GM19025 (cell line): ENCODE measurements around the gene SERAC1.
"Not testable (repeated sequence)": the region's sequence is repeated elsewhere in the genome, so short reads cannot be mapped to it uniquely, and the experiment has no call there.

ENCODE experiments used
- ATAC-seq: cut with Tn5 transposase; IDR thresholded peaks from one replicate; pipeline ENCODE4 v1.9.1; 2021; ENCODE audit warnings: mild to moderate bottlenecking, low read depth, moderate library complexity; ENCODE audit not compliant: unreplicated experiment

SERAC1 gene

DNA sequence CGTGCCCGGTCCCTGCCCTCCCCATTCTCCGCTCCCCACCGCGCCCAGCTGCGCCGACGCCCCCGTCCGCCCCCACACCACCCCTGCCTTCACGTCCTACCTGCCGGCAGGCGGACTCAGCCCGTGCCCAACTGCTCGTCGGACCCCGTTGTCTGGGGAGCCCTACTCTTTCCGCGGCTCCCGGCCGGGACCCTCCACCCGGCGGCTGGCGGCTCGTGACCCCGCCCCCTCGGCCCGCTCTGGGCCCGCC, at the start of gene SERAC1:
Gene SERAC1, minus strand, starts transcription at position 223 of the 250 bp plus-strand sequence. CDS start 9,899 bp downstream, outside the sequence.
- ATAC-seq: peak; percentile 43

DNA sequence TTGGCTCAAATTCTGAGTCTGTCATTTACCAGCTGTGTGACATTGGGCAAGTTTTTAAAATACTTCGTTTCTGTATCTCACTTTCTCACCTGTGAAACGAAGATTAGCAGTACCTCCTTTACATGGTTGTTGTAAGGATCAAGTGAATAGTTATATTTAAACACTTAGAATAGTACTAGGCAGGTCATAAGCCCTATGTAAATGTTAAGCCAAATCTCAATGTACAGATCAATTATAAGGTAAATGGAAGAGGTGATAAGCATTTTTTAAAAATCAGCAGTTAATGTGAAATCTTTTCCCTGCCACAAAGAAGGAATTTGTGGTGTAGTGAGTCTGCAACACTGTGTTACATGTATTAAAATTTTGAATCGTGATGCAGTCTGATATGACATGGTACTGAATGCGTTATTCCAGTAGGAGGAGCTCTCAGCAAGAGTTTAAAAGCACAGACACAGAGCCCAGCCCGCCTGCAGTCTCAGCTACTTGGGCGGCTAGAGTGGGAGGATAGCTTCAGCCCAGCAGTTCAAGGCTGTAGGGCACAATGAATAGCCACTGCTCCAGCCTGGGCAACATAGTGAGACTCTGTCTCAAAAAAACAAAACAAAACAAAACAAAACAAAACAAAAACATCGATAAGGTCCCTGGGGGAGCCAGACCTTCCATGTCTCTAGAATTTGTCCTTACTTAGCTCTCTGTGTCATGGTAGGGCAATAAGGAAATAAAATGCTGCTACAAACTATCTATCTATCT, 46.0 kb upstream of the SERAC1 start:
- peak; percentile 85 for ATAC-seq

DNA sequence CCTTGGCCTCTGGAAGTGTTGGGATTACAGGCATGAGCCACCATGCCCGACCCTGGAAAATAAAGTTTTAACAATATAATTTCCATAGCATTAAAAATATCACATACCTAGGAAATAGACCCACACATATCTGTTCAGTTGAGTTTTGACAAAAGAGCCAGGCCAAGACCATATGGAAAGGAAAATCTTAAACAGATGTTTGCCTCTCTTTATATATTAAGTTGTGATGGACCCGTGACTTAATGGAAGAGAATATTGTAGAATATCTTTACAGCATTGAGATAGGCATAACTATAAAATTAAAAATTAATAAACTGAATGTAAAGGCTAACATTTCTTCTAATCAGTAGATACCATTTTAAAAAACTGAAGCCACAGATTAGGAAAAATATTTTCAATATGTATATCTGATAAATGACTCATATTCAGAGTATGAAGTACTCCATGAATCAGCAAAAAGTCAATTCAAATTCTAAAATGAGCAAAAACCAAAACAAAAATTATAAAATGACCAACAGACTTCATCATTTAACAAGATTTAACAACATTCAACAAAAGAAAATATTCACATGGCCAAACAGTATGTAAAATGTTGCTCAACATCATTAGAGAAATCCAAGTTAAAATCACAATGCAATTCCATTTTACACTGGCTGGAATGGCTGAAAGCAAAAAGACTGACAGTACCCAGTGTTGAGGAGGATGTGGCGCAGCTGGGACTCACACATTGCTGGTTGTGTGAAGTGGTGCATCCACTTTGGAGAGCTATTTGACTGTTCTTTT, 43.4 kb upstream of the SERAC1 start:
- no peak for ATAC-seq

DNA sequence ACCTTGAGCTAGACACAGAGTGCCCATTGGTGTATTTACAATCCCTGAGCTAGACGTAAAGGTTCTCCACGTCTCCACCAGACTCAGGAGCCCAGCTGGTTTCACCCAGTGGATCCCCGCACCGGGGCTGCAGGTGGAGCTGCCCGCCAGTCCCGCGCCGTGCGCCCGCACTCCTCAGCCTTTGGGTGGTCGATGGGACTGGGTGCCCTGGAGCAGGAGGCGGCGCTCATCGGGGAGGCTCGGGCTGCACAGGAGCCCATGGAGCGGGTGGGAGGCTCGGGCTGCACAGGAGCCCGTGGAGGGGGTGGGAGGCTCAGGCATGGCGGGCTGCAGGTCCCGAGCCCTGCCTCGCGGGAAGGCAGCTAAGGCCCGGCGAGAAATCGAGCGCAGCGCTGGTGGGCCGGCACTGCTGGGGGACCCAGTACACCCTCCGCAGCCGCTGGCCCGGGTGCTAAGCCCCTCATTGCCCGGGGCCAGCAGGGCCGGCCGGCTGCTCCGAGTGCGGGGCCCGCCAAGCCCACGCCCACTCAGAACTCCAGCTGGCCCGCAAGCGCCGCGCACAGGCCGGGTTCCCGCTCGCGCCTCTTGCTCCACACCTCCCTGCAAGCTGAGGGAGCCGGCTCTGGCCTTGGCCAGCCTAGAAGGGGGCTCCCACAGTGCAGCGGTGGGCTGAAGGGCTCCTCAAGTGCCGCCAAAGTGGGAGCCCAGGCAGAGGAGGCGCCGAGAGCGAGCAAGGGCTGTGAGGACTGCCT, 41.7 kb upstream of the SERAC1 start:
- not testable (repeated sequence) for ATAC-seq

DNA sequence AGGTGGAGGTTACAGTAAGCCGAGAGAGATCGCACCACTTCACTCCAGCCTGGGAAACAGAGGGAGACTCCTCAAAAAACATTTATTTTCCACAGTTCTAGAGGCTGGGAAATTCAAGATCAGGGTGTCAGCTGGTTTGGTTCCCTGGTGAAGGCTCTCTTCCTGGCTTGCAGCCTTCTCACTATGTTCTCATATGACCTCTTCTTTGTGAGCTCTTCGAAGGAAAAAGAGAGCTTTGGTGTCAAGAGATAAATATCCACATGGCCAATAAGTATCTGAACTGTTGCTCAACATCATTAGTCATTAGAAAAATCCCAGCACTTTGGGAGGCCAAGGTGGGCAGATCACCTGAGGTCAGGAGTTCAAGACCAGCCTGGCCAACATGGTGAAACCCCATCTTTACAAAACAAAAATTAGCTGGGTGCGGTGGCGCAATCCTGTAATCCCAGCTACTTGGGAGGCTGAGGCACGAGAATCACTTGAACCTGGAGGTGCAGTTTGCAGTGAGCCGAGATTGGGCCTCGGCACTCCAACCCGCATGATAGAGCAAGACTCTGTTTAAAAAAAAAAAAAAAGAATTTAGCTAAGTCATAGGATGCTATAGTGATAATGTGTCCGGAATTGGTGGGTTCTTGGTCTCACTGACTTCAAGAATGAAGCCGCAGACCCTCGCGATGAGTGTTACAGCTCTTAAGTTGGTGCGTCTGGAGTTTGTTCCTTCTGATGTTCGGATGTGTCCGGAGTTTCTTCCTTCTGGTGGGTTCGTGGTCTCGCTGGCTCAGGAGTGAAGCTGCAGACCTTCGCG, 40.4 kb upstream of the SERAC1 start:
- ATAC-seq: not testable (repeated sequence)

DNA sequence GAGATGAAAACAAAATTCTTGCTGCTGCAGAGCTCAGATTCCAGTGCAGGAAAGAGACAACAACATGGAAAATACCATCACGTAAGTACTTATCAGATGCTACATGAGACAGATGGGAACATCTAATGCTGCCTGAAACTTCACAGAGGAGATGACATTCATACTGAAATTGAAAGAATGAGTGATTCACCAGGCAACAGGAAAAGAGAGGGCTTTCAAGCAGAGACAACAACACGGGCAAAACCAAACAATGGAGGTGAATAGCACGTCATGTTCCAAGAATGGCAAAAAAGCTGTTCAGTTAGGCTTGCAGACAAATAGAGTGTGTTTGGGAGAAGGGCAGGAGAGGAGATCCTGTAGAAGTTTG, 39.3 kb upstream of the SERAC1 start:
- peak; percentile 92 for ATAC-seq

DNA sequence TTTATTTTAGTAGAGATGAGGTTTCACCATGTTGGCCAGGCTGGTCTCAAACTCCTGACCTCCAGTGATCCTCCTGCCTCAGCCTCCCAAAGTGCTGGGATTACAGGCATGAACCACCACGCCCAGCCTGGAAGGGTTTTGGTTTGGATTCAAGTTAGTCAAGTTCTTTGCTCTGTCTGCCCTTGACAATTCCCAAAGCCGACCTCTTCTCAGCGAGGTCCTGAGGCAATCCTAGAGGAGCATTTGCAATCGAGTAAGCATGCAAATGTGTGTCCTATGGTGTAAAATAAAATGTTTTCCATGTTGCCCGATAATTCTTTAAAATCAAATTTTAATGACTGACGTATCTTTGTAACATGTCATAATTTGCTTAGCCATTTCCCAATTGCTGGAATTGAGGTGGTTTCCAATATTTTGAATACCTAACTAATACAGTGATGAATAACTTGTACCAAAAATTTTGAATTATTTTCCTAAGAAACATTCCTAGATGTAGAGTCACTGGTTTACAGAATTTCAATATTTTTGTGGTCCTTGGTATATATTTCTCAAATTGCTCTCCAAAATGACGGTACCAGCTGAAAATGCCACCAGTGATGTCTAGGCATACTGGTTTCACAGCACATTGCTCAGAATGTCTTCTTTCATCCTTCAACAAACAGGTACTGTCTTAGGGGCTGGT, 38.8 kb upstream of the SERAC1 start:
- peak; percentile 21 for ATAC-seq

DNA sequence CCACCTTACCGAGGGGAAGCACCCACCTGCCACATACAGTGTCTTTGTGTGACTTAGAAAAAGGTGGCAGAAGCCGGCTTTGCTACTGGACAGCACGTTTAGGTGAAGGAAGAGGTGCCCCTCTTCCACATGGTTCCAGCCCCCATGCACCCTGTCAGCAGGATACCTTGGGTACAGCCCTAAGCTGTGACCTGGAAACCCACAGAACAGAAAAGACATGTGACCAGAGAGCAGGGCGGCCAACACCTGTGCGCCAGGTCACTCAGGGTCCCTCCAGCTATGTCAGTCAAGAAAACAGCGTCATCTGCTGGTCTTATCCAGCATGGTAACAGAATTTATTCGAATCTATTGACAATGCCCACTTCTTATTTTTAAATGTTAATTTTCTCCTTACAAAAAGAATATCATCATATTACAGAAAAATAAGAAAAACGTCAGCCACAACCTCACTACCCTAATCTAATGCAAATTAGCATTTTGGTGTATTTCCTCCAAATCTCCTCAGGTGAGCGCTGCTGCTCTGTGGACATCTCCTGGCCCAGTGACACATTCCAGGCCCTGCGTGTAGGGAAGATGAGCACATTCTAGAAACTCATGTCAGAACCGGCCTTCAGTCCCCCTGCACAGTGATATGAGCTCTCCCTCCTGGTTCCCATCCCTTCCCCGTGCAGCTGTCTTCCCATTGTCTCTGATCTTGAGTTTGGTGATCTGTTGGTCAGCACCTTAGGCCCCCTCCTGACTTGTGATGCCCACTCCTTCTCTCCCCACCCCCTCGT, 37.3 kb upstream of the SERAC1 start:
- ATAC-seq: no peak

DNA sequence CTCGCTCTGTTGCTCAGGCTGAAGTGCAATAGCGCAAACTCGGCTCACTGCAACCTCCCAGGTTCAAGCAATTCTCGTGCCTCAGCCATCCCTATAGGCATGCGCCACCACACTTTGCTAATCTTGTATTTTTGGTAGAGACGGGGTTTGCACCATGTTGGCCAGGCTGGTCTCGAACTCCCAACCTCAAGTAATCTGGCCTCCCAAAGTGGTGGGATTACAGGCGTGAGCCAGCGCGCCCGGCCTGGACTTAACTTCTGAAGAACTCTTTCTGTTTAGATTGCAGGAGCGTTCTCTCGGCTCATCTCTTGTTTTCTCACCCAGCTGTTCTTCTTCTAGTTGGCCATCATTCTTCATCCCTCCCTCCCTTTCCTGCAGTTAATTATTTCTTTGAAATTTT, 30.4 kb upstream of the SERAC1 start:
- no peak for ATAC-seq

DNA sequence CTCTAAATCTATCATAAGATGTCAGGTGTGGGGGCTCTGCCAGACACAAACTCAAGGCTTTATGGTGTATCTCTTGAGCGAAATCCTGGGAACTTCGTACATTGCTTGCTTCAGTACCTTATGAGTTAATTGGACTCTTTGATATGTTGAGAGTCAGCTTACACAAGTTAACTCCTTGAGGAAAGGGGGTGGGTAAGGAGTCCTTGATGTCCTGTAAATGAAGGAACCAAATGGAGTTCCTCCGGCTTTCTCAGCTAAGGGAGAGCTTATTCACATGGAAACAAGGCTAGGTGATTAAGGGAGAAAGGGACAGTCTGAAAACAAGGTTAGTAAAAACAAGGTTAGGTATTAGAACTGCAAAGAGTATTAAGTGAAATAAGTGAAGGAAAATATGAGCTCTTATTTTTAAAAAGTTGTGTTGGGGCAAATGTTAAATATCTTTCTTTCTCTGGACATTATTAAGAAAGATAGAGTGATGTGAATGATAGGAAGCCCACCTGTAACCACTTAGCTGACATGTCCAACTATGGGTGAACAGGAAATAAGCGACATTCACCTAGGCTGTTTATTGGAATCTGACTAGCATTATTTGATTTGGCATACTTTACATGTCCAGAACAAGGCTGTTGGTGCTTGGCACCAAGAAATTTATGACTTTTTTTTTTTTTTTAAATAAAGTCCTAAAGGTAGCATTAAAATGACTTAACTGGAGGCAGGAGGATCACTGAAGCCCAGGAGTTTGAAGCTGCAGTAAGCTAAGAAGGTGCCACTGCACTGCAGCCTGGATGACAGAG, 26.6 kb upstream of the SERAC1 start:
- no peak for ATAC-seq

DNA sequence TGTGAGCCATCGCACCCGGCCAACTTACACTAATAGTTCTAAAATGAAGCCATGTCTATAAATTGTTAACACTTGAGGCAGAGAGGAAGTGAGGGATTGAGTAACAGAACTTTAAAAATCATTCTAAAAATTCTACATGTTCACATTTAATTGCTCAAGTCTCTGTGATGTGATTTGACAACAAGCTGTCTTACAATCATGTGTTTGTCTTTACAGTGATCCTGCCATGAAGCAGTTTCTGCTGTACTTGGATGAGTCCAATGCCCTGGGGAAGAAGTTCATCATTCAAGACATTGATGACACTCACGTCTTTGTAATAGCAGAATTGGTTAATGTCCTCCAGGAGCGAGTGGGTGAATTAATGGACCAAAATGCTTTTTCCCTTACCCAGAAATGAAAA, 23.7 kb upstream of the SERAC1 start:
- no peak for ATAC-seq

DNA sequence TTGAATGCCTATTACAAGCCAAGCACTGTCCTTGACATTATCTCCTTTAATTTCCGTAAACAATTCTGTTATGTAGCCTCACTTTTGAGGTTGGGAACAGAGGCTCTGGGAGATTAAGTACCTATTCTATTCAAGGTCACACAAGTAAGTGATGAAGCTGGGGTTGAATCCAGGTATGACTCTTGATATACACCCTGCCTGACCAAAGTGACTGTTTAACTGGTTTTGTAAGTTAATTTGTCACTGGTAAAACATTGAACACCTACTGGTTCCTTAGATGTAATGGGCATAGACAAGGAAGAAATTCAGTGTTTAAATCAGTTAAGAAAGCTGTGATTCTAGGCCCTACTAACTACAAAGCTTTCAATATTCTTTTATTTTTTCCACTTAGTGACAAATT, 23.0 kb upstream of the SERAC1 start:
- no peak for ATAC-seq

DNA sequence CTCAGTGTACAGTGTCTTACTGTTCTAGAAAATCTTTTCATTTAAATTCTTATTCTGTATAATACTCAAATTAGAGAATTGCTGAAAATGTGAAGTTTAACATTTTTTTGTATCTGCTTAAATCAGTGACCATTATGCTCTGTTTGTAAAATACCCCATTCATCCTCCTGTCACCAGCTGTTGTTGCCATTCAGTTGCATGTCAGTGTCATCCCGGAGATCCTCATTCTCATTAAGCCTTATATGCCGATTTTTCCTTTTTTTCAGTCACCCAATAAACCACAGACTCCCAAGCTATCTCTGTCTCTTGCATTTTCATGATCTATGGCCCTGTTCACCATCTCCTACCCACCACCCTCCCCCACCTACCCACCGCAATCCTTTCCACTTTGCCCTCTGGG, 20.5 kb upstream of the SERAC1 start:
- ATAC-seq: no peak

DNA sequence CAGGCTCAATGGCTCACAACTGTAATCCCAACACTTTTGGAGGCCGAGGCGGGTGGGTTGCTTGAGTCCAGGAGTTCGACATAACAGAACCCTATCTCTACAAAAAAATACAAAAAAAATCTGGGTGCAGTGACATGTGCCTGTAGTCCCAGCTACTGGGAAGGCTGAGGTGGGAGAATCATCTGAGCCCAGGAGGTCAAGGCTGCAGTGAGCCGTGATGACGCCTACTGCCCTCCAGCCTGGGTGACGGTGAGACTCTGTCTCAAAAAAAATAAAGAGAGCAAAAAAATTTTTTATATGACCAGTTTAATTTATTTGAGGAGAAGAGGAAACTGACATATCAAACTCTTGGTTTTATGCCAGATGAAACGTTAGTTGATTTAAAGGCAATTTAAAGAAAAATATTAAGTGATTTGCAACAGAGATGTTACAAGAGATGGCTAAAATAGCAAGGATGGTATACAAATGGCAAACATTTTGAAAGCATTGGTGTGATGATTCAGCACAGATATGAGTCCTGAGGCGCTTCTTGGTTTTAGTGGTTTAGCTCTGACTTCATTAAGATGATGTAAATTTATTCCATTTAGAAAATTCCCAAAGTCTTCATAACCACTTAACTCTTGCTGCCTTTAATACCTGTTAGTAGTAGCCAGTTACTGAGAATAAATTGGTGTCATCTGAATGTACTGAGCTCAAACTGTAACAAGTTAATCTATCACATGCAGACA, 17.8 kb upstream of the SERAC1 start:
- no peak for ATAC-seq

DNA sequence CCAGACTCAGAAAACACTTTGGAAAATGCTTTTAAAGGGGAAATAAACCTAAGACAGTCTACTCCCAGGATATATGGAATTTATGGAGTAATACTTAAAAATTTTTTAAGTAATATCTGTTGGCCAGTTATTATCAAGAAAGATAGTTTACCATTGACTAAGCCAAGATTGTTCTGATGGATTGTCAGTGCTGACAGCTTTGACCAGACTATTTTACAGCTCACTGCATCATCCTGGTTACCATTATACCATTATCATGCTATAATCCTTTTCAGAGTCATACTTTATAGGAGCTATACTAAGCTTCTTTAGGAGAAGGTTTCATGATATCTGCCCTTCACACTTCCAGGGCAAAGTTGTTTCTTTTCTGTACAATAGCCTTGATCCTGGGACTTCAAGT, 16.5 kb upstream of the SERAC1 start:
- ATAC-seq: no peak

DNA sequence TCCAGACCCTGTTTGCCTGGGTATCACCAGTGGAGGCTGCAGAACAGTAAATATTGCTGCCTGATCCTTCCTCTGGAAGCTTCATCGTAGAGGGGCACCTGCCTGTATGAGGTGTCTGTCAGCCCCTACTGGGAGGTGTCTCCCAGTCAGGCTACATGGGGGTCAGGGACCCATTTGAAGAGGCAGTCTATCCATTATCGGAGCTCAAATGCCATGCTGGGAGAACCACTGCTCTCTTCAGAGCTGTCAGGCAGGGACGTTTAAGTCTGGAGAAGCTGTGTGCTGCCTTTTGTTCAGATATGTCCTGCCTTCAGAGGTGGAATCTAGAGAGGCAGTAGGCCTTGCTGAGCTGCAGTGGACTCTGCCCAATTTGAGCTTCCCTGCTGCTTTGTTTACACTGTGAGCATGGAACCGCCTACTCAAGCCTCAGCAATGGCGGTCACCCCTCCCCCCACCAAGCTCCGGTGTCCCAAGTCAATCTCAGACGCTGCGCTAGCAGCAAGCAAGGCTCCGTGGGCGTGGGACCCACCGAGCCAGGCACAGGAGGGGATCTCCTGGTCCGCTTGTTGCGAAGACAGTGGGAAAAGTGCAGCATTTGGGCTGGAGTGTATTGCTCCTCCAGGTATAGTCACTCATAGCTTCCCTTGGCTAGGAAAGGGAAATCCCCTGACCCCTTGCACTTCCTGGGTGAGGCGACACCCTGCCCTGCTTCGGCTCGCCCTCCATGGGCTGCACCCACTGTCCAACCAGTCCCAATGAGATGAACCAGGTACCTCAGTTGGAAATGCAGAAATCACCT, 15.3 kb upstream of the SERAC1 start:
- not testable (repeated sequence) for ATAC-seq

DNA sequence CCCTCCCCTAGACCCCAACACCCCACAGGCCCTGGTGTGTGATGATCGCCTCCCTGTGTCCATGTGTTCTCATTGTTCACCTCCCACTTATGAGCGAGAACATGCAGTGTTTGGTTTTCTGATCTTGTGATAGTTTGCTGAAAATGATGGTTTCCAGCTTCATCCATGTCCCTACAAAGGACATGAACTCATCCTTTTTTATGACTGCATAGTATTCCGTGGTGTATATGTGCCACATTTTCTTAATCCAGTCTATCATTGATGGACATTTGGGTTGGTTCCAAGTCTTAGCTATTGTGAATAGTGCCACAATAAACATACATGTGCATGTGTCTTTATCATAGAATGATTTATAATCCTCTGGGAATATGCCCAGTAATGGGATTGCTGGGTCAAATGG, 9.7 kb upstream of the SERAC1 start:
- not testable (repeated sequence) for ATAC-seq
